Transverse colon (tissue), 3 donors: Measurements from ENCODE around the gene NCKIPSD.
A peak's percentile ranks its signal among the peaks of the same experiment; 100 is the strongest.

Experiments
- CTCF ChIP-seq, 5 experiments: fragments of 200-600 bp in 3 of 5; fragments of 450-650 bp in 2 of 5; sonication (generic) in 3 of 5; IDR thresholded peaks; 1 replicate in 2 of 5; 2 replicates in 3 of 5; pipeline ENCODE4 v1.5.1; 2016 to 2017; ENCODE audit warnings: antibody characterized with exemption in 5 of 5, inconsistent platforms in 3 of 5, mild to moderate bottlenecking in 2 of 5, moderate library complexity in 1 of 5
- POLR2A ChIP-seq: fragments of 450-650 bp; IDR thresholded peaks from one replicate; pipeline ENCODE4 v1.6.1; 2016; ENCODE audit warnings: antibody characterized with exemption, mild to moderate bottlenecking, moderate library complexity

GRCh38 chr3:48656061-48656840 is 29.5 kb downstream of the NCKIPSD start:
- TF ChIP-seq CTCF (IDR thresholded peaks at IDR 0.05) (peak; percentile 18 to 85 (median 64)), POLR2A (no peak)
